ENCODE data around the gene FADS3. TPM values are rescaled to one million over a fixed set of nuclear protein-coding genes. Genes with fewer than 3 reads are reported as not detected.

The FADS3 gene
- total RNA-seq, 2 experiments from 2014 or later, result 10.3 to 13.9 TPM

DNA sequence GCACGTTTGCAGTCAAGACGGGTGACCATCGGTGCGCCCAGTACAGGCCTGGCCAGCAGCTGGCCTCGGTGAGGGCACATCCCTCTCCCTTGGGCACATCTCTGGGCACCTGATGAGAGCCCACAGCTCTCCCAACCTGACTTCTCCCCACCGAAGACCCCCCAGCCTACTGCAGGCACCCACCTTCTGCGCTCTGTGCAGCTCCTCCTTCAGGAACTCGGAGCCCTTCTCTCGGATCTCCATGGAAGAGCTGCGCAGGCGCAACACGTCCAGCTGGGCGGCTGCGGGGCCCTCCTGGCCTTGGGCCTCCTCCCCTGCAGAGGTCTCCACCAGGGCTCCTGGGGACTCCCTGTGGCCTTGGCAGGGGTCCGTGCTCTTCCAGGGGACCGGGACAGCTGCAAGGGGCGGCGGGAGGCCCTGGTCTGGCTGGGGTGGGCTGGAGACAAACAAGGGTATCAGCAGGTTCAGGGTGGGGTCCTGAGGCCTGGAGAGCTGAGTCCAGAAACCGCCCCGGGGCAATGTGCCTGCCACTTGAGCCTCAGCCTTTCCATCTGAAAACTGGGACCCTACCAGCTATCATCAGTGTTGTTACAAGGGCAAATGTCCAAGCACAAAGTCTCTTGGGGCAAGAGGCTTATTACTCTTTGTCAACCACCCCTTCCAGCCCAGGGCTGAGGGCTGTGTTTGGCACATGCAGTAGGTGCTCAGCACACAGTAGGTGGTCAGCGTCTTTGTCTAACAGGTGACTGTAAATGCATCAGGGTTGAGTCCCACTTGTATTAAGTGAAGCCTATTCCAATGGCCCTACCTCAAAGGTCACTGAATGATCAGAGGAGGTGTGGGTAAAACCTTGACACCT lies 16.8 kb upstream of the FADS3 start:
- peaks cover 3% of the 10 kb centered on the region for H3K27me3 Mint-ChIP-seq
- H3K4me1 Mint-ChIP-seq (ENCODE audit: low read depth), result no peaks in the 10 kb centered on the region
- intact Hi-C loops (cut with micrococcal nuclease), result no loop called here
- no peaks in the 10 kb centered on the region for H3K9me3 Mint-ChIP-seq
- ChIA-PET CTCF (interaction anchor here (1.2 to 4.2 kb wide), 2 partner anchors 10 to 39 kb away, joined by 4 to 45 read pairs; no protein-coding TSS in a partner anchor), POLR2A (no interaction called here)
- TF ChIP-seq CTCF (IDR thresholded peaks at IDR 0.05), result no peak
- no peak for ATAC-seq
- H3K36me3 Mint-ChIP-seq (ENCODE audit: low read depth), result no peaks in the 10 kb centered on the region
- H3K27ac Mint-ChIP-seq, result no peak overlapping the region
- no peak for DNase-seq
- no peak overlapping the region for H3K4me3 Mint-ChIP-seq

DNA sequence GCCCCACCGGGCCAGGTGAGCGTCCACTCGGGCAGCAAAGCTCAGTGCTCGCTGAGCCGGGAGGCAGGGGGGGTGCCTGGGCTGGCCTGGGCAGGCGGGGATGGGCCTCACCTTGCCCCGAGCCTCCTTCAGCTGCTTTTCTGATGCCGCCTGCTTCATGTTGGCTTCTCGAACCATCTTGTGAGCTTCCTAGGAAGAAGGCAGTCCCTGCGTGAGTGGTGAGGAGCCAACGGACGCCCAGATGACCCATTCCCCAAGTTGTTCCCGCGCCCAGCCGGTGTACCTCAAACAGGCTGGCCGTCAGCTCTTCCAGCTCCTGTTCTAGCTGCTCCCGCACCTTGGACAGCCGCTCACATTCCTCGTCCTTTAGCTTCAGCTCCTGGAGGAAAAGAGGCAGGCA lies 15.9 kb upstream of the FADS3 start:
- H3K4me3 Mint-ChIP-seq, result no peak overlapping the region
- ATAC-seq (no peak), DNase-seq (no peak)
- no peak for TF ChIP-seq CTCF (IDR thresholded peaks at IDR 0.05)
- POLR2A ChIA-PET, result no interaction called here
- CTCF ChIA-PET, result interaction anchor here (1.0 to 4.2 kb wide), 3 partner anchors 9 to 175 kb away, joined by 4 to 45 read pairs (median 4); no protein-coding TSS in a partner anchor
- H3K36me3 Mint-ChIP-seq (ENCODE audit: low read depth), result no peaks in the 10 kb centered on the region
- no peak overlapping the region for H3K27ac Mint-ChIP-seq
- H3K4me1 Mint-ChIP-seq (ENCODE audit: low read depth), result no peaks in the 10 kb centered on the region
- no peaks in the 10 kb centered on the region for H3K9me3 Mint-ChIP-seq
- no peaks in the 10 kb centered on the region for H3K27me3 Mint-ChIP-seq
- intact Hi-C loops (cut with micrococcal nuclease), result no loop called here

GRCh38 chr11:61906522-61906909 lies 15.2 kb upstream of the FADS3 start:
- Mint-ChIP-seq H3K36me3 (ENCODE audit: low read depth) (no peaks in the 10 kb centered on the region), H3K4me1 (ENCODE audit: low read depth) (no peaks in the 10 kb centered on the region), H3K27ac (no peak overlapping the region), H3K9me3 (no peaks in the 10 kb centered on the region), H3K27me3 (no peaks in the 10 kb centered on the region), H3K4me3 (no peak overlapping the region)
- intact Hi-C loops (cut with micrococcal nuclease), result no loop called here
- ChIA-PET CTCF (interaction anchor here (1.0 to 4.2 kb wide), 2 partner anchors 8 to 175 kb away, joined by 4 to 45 read pairs; no protein-coding TSS in a partner anchor), POLR2A (no interaction called here)
- TF ChIP-seq CTCF (IDR thresholded peaks at IDR 0.05), result no peak
- no peak for ATAC-seq
- no peak for DNase-seq

DNA sequence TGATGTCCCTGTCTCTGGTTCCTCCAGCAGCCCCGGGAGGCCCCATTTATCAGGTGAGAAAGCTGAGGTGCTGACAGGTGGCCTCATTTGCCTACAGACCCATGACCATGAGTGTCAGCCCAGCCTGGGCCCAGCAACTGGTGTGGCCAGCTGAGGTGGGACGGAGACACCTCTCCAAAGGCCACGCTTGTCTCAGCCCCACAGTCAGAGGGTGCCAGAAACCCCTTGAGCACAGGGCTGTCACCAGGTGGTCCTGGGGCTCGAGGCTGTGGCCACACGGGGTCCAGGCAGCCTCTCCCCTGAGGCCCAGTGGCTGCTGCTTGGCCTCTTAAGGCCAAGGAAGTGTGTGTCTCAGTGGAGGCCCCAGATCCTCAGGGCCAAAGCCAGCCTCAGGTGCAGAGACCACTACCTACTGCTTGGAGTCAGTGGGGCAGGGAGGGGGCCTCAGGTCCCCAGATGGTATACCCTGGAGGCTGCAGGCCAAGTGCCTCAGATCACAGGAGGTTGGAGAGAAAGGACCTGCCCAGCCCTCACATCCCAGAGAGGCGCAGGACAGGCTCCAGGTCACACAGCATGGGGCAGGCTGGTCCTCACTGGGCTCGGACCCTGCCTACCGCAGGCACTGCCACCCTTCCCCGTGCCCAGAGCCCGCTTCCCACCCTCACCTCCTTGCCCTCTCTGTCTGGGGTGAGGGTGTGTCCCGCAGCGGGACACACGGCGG lies 14.6 kb upstream of the FADS3 start:
- Mint-ChIP-seq H3K9me3 (no peaks in the 10 kb centered on the region), H3K4me1 (ENCODE audit: low read depth) (no peaks in the 10 kb centered on the region), H3K27me3 (no peaks in the 10 kb centered on the region), H3K4me3 (no peak overlapping the region), H3K36me3 (ENCODE audit: low read depth) (no peaks in the 10 kb centered on the region), H3K27ac (no peak overlapping the region)
- intact Hi-C loops (cut with micrococcal nuclease), result no loop called here
- DNase-seq (no peak), ATAC-seq (no peak)
- CTCF ChIA-PET, result interaction anchor here (2.5 to 11.7 kb wide), 3 partner anchors 8 to 203 kb away, joined by 14 to 352 read pairs (median 45); no protein-coding TSS in a partner anchor
- POLR2A ChIA-PET, result no interaction called here
- no peak for TF ChIP-seq CTCF (IDR thresholded peaks at IDR 0.05)

Measured in activated CD8-positive, alpha-beta T cell treated with anti-CD3 and anti-CD28 coated beads for 36 hours (primary cell).